ENCODE data around the gene USO1. TPM values are rescaled to one million over a fixed set of nuclear protein-coding genes. Genes with fewer than 3 reads are reported as not detected.

The USO1 gene
- total and polyA plus RNA-seq, 9 of the 15 experiments (the other 6 are each of a cell fraction or from before 2014, with no cell fraction given): 19.3 to 97.8 (median 48.5) TPM

GRCh38 chr4:75686346-75686745 lies 38.0 kb upstream of the USO1 start:
- WGBS (ENCODE audit: insufficient coverage, low coverage, missing lambda C conversion rate): 67% methylated on average over 3 of the region's 3 CpGs
- FAIRE-seq (no peak), DNase-seq (ENCODE audit: extremely low read depth in 1 of 4, low spot score in 3 of 4) (no peak), ATAC-seq (no peak)
- H3K9me1 ChIP-seq (ENCODE audit: control insufficient read depth, insufficient read depth, low read length): no peaks in the 10 kb centered on the region
- no peak overlapping the region for H3K27ac ChIP-seq (ENCODE audit: extremely low read depth, low read depth, low read length)
- H2AFZ ChIP-seq (ENCODE audit: low read depth, low read length): no peak overlapping the region
- H4K20me1 ChIP-seq (replicated peaks; ENCODE audit: control insufficient read depth, insufficient read depth, low read length): no peaks in the 10 kb centered on the region
- TF ChIP-seq HEY1 (CRISPR knock-in tag; IDR thresholded peaks at IDR 0.05; ENCODE audit: borderline replicate concordance) (no peak), ZNF239 (CRISPR knock-in tag; IDR thresholded peaks at IDR 0.05) (no peak)
- TF ChIP-seq, protein P1, sequence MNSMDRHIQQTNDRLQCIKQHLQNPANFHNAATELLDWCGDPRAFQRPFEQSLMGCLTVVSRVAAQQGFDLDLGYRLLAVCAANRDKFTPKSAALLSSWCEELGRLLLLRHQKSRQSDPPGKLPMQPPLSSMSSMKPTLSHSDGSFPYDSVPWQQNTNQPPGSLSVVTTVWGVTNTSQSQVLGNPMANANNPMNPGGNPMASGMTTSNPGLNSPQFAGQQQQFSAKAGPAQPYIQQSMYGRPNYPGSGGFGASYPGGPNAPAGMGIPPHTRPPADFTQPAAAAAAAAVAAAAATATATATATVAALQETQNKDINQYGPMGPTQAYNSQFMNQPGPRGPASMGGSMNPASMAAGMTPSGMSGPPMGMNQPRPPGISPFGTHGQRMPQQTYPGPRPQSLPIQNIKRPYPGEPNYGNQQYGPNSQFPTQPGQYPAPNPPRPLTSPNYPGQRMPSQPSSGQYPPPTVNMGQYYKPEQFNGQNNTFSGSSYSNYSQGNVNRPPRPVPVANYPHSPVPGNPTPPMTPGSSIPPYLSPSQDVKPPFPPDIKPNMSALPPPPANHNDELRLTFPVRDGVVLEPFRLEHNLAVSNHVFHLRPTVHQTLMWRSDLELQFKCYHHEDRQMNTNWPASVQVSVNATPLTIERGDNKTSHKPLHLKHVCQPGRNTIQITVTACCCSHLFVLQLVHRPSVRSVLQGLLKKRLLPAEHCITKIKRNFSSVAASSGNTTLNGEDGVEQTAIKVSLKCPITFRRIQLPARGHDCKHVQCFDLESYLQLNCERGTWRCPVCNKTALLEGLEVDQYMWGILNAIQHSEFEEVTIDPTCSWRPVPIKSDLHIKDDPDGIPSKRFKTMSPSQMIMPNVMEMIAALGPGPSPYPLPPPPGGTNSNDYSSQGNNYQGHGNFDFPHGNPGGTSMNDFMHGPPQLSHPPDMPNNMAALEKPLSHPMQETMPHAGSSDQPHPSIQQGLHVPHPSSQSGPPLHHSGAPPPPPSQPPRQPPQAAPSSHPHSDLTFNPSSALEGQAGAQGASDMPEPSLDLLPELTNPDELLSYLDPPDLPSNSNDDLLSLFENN (IDR thresholded peaks at IDR 0.05; ENCODE audit: low read depth in 2 of 2, low read length in 2 of 2): no peak
- H3K27me3 ChIP-seq (ENCODE audit: control insufficient read depth in 2 of 2, insufficient read depth in 2 of 2, low read length in 2 of 2): no peaks in the 10 kb centered on the region
- ChIA-PET CTCF (ENCODE audit: low intra/inter-chr PET ratio) (no interaction called here), POLR2A (no interaction called here)
- no TSS peak for BruUV-seq (replicated peaks)
- in situ Hi-C loops (cut with MboI) (no loop called here), intact Hi-C loops (cut with micrococcal nuclease) (no loop called here)
- no peak overlapping the region for H3K4me2 ChIP-seq (ENCODE audit: insufficient read depth, low read length)
- H3K4me1 ChIP-seq (replicated peaks in 1 of 2; ENCODE audit: control insufficient read depth in 2 of 2, insufficient read depth in 2 of 2, low read length in 2 of 2): no peaks in the 10 kb centered on the region; a peak in 1 of 5 replicates
- no peak overlapping the region for H3K9ac ChIP-seq (ENCODE audit: insufficient read depth in 1 of 2, low read depth in 2 of 2, low read length in 2 of 2)
- H3K4me3 ChIP-seq: no peak overlapping the region
- H3K9me3 ChIP-seq (replicated peaks; ENCODE audit: control insufficient read depth, insufficient read depth, low read depth, low read length): peaks cover 4% of the 10 kb centered on the region; the same call in 1 of the 2 replicates
- no peaks in the 10 kb centered on the region for H3K36me3 ChIP-seq (ENCODE audit: control insufficient read depth, insufficient read depth, low read length)
- H3K79me2 ChIP-seq (ENCODE audit: control insufficient read depth, insufficient read depth, low read length): no peaks in the 10 kb centered on the region
